DMS153 treated with DMSO at 0.1 percent for 48 hours (cell line): ENCODE measurements around the gene ATG2B.
"Not testable (repeated sequence)": the region's sequence is repeated elsewhere in the genome, so short reads cannot be mapped to it uniquely, and the experiment has no call there.

Experiments
- DNase-seq: peaks from one replicate; lab custom pipeline; 2025; ENCODE audit not compliant: unreplicated experiment; lab: John Stamatoyannopoulos, UW

Gene ATG2B

DNA sequence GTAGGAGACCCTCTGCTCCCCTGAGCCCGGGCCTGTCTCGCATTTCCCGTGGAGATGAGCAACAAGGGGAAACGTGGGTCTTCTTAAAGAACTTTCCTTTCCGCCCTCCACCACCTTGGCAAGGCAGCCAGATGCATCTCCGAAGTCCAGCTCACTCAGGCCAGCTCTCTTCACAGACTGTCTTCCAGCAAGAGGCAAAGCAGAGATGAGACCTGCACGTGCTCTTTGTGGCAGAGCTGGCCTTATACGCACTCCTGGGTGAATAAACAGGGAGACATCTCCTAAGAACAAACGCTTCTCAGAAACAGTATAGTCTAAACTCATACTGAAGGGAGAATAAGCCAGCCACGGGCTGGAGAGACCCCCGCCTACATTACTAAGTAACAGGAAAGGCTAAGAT lies 108.5 kb downstream of the ATG2B start:
- no peak for DNase-seq

DNA sequence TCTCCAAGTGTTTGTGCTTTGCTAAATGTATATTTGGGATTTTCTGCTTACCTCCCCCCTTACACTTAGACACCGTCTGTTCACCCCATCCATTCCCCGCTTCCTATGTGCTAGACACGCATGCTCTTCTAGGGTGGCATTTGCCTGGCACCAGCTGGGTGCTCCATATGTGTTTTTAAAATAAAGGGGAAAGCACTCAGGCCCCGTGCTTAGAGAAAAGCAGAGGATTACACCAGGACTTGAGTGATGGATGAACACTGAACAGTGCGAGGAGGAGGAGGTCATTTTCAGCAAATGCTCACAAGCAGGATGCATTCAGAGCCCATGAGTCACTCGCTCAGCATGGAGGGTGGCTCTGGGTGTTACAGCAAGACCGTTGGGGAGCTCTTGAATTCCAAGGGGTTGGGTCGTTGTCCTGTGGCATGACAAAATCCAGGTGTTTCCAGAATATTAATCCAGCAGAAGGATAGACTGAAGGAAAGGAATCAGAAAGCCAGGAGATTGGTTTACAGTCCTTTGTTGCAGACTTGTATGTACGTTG lies 110.1 kb downstream of the ATG2B start:
- no peak for DNase-seq

DNA sequence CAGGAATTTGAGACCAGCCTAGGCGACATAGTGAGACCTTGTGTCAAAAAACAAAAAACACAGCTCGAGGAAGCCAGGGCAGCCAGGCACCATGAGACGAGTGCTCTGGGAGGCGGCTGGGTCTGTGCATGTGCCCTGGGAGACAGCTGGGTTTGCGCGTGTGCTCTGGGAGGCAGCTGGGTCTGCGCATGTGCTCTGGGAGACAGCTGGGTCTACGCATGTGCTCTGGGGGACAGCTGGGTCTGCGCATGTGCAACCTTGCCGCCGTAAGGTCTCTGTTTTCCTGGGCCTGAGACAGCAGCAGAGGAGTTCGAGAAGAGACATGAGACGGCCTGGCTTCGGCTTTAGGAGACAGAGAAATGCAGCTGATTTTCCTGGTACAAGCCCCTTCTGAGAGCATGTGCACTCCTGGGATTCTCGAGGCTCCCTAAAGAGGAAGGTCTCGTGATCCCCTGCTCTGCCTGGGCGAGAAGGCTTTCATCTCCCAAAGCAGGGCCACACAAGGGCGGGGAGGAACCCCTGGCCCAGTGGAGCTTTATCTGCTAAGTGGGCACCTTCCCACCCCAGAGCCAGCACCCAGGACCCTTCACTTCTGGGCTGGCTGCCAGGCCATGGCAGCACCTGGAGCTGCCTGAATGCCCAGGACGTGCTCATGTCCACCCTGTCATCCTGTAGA lies 110.7 kb downstream of the ATG2B start:
- peak; percentile 74 for DNase-seq

DNA sequence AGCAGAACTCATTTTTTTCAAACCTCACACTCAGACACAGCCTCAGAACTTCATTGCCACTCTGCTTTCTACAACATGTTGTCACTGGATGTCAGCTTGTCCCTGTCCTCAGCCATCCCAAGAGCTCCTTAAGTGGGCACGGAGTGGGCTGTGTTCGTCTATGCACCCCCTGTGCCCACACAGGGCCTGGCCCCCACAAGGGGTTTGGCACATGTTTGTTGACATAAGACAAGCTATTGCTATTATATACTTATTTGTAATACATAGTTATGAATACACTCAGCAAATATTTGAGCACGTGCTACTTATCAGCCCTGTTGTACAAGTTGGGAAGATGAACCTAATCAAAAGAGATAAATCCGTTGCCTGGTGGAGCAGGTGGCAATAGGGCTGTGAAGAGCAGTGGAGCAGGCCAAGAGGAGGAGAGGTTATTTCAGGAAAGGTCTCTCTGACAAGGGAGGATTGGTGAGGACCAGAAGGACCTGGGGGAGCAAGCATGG lies 111.4 kb downstream of the ATG2B start:
- DNase-seq, result no peak

DNA sequence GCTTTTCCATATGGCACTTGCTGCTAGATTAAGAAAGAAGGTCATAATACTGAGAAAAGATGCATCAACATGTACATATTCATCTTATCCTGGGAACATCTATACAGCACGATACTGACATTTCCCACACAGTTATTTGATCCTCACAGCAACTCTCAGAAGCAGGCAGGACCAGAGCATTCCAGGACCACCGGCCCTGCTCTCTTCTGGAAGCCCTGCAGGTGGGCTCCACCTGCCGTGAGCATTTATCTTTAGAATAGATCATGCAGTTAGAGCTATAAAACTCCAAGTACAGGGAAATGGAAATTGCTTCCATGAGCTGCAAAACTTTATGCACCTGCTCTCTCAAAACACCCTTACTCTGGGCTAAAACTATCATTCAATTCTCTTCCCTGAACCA lies 112.7 kb downstream of the ATG2B start:
- DNase-seq, result no peak

DNA sequence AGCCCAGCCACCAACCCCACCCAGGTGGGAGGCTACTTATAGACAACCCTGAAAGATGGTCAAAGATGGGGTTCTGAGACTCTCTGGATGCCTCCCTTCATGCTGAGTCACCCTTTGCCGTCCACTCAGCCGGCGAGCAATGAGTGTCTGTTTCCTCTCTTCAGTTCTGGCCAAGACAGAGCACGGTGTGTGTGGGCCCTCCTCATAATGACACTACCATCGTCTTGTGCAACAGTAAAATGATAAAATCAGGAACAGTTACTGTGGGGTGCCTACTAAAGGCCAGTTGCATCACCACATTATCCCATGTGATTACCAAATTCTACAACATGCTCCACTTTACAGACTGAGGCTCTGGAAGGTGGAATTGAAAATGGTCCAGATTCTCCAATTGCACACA lies 114.1 kb downstream of the ATG2B start:
- DNase-seq, result no peak

DNA sequence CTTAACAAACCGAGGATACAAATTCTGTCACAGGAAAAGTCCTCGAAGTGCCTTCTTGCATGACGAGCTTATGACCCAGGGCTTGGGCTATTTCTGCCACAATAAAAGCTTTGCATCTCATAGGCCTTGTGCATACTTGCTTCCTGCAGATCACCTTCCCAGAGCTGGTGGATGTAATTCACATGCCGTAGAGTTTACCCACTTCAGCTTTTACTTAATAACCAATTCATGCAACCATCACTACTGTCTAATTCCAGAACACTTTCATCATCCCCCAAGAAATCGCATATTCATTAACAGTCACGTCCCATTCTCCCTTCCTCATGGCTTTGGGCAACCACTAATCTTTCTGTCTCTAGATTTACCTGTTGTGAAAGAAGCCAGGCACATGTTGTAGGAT lies 116.1 kb downstream of the ATG2B start:
- DNase-seq, result no peak

DNA sequence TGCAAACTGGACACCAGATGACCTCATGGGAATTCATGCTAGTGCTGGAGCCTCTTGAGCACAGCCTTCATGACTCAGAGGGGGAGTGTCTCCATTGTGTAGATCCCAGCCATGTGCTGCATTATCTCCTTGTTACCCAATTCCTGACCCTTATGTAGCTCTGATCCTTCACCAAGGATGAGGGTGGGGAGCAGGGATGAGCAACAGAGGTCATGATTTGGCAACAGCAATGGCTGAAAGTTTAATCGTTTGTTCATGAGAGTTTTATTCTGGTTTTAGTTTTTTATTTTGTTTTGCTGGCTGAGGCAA lies 116.6 kb downstream of the ATG2B start:
- DNase-seq, result no peak

DNA sequence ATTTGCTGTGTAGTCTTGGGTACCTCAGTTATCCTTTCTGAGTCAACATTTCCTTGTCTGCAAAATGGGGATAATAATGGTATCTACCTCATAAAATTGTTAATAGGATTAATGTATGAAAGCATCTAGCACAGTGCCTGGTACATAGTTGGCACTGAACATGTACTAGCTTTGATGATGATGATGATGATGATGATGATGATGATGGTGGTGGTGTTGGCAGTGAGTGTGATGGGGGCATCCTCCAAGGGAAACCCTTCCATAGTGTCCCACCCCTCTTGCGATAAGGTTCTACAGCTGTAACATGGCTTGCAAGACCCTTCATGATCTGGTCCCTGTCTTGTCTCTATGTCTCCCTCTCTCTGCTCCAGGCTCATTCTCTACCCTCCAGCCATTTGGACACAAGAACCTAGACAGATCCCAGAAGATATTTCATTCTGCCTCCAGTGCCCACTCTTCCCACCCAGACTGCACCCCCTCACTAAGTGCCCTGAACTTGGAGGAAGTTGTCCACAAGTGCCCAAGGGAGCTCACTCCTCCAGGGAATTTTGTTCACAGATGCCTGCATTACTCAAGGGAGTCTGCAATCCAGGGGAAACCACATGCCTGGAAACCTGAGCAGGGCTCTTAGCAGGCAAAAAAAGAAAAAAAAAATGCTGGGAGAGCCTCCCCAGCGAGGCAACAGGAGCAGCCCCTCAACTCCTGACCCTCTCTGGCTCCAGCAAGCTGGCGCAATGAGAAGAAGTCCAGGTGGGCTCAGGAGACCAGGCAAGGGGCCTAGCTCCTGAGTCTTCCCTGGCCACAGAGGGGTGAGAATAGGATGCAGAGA lies 117.2 kb downstream of the ATG2B start:
- DNase-seq, result no peak

DNA sequence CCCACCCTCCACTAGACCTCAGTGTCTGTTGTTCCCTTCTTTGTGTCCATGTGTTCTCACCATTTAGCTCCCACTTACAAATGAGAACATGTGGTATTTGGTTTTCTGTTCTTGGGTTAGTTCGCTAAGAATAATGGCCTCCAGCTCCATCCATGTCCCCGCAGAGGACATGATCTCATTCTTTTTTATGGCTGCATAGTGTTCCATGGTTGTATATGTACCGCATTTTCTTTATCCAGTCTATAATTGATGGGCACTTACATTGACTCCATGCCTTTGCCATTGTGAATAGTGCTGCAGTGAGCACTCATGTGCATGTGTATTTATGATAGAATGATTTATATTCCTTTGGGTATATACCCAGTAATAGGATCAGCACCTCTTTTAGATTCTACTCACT lies 118.1 kb downstream of the ATG2B start:
- DNase-seq, result not testable (repeated sequence)

DNA sequence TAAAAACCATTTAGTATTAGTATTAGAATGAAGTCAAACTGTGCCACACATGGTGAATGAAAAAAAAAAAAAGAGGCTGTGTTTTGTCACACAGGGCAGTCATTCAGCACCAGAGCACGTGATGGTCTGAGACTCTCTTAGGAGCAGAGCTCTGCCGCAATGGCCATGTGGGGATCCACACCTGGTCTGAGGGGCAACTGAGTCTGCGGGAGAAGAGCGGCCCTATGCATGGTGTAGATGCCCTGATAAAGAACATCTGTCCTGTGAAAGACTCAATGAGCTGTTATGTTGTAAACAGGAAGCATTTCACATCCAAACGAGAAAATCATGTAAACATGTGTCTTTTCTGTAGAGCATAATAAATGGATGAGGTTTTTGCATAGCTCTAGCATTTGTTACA lies 119.4 kb downstream of the ATG2B start:
- DNase-seq, result no peak

DNA sequence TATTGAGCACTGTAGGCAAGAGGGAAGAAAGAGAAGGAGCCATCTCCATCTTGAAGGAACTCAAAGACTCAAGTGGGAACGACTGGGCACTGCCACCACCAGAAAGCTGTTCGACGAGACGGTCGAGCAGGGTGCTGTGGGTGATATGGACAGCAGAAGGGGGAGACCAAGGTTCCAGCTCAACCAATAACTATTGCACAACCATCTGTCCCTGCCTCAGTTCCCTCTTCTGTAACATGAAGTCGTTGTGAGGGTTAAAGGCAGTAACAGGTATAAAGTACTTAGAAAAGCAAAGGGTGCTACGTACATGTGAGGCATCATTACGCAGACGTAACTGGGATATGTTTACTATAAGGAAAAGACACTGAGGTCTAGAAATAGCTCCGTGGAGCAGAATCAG lies 121.0 kb downstream of the ATG2B start:
- DNase-seq, result no peak

DNA sequence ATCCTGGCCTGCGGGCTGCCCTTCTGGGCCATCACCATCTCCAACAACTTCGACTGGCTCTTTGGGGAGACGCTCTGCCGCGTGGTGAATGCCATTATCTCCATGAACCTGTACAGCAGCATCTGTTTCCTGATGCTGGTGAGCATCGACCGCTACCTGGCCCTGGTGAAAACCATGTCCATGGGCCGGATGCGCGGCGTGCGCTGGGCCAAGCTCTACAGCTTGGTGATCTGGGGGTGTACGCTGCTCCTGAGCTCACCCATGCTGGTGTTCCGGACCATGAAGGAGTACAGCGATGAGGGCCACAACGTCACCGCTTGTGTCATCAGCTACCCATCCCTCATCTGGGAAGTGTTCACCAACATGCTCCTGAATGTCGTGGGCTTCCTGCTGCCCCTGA lies 122.5 kb downstream of the ATG2B start:
- no peak for DNase-seq

DNA sequence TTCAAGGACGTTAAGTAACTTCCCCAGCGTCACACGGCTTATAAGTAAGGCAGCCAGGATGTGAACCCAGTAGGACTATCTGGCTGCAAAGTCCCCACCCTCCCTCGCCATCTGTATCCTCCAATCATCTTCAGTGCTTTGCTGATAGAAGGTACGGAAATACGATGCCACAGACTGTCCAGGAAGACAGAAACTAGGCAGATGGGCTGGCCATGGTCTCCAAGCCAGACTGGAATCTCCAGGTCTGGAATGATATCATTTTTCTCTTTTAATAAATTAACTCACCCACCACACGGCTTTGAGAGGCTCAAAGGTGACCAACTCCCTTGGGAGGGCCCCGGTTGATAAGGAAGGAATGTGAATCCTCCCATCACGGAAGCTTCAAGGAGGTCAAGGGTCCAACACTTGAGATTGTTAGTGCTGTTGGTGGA lies 123.4 kb downstream of the ATG2B start:
- no peak for DNase-seq

DNA sequence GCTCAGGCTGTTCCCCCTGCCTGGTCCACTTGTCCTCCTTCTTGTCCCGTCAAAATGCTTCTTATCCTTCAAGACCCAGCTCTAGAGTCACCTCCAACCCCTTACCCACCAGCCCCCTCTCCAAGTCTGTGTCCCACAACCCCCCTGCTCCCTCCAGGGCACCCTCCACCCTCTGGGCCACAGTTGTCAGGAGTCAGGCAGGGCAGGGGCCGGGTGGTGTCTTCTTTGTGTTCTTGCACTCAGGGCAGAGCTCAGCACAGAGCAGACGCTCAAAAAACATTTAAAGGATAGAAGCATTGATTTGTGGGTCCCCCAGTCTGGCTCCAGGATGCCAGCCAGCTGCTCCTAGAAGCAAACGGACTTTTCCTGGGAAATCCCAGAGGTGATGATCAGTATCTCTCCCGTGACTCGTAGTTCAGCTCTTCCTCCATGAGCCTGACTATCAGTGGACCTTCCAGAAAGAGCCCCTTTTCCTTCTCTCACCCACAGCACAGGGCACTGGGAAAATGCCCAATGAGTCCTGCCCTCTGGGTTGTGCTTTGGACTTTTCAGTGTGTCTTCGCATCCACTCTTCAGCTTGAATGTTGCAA lies 124.4 kb downstream of the ATG2B start:
- no peak for DNase-seq

DNA sequence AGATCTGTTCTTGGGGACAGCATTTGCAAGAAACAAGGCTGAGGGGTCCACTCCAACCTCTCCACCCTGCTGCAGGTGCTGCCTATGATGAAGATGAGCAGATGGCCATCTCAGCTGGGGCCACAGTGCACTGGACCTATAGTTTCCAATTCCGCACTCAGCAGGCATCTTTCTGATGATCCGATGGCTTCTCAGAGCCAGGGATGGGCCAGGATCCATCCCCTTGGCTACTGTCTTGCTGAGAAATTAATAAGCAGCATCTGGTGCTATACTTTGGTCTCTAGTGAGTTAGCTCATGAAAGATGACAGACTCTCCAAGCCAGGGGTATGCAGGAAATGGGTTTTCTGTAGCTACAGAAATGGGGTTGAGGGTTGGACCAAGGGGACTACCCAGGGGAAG lies 125.5 kb downstream of the ATG2B start:
- no peak for DNase-seq

DNA sequence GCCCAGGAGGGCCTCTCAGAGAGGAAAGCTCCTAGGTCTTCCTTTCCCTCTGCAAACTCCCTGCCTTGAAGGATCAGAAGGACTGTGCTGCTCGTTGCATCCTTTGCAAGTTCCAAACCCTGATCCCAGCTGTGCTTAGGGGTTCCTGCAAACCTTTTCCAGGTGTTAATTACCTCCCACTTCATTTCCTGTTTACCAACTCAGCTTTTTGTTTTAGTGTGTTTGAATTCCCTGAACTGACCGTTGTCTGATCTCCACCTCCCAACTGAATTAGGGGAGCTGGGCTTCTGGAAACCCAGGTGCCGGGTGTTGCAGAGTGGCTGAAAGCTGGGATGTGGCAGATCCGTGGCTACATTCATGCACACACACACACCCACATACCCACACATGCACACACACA lies 127.7 kb downstream of the ATG2B start:
- DNase-seq, result no peak

DNA sequence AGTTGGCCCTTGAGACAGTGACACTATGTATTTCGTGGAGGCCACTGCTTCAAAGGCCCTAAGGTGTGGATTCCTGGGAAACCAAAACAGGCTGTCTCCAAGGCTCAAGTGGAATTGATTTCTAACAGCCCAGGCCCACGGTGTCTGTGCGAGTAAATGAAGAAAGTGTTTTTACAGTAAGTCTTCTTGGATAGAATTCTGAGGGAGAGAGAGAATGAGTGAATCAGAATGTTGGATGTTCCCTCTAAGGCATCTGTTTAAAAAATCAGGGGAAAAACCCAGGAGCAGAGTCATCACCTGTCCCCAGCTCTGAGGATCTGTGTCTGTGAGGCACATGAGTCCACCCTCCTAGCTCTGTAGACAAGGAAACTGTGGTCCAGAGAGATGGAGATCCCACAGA lies 129.5 kb downstream of the ATG2B start:
- no peak for DNase-seq

DNA sequence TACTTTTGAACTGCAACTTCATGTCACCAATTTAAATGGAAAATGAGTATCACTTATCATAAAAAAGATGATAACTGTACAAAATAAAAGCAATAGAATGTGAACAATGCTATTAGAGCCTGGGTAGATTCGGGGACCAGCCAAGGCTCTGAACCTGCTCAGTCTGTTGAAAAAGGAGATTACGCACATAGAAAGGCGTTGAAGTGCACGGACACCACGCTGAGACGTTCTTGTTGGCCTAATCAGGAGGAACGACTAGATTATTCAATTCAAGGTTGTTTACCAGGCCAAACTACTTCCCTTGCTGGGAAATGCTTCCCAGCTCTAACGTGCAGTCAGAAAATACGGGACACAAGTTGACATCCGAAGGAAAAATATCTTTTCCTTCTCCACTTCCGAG lies 130.6 kb downstream of the ATG2B start:
- DNase-seq, result no peak

DNA sequence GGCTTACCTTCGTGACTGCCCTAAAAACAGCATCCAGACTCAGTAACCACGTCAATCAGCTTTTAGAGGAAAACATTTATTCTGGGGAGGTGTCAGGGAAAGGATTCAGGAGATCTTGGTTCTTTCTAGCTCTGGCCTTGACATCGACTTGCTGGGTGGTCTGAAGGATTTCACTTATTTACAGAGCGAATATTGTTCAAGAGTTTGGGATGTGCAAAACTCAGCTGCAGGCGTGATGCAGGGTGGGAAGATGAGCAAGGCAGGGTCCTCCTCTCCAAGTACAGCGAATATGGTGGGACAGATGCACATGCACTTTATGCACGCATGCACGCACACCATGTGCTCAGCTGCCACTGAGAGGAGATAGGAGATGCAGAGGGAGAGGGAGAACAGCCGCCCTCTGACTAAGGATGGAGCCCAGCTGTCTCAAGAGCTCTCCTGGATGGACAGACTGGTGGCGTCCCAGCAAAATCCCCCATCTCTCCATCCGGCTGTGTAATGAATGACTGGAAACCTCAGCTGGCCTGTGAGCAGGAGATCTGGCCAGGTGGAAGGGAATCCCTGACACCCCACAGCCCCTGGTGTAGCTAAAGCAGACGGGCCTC lies 131.5 kb downstream of the ATG2B start:
- DNase-seq, result no peak

DNA sequence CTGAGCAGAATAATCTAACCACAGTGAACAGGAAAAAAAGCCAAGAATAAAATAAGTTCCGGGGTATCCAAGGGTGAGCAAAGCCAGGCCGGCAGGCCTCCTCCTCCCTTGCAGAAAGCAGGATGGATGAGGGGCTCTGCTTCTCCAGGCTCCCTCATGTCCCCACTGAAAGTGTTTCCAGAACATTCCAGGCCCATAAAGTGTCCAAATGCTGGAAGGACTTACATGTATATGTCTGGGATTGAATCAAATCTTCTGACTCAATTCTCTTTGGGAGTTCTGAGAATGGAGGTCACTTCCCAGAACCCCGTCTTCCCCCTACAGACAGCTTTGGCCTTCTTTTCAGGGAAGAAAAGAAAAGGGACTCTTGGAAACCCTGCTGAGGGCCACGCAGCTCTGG lies 132.1 kb downstream of the ATG2B start:
- DNase-seq, result no peak

DNA sequence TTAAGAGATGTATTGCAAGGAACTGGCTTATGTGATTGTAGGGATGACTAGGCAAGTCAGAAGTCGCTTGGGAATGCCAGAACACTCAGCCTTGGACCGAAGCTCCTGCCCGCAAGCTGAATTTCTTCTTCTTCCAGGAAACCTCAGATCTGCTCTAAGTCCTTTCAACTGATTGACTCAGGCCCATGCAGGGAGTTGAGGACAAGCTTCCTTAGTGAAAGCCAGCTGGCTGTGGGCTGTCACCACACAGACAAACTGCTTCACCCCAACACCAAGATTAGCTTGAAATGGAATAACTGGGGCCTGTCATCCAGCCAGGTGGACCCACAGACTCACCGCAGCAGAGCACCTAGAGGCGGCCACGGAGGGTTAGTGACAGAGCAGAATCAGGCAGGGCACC lies 133.8 kb downstream of the ATG2B start:
- DNase-seq, result no peak
